Measurements from ENCODE around the gene TAP2. TPM values are rescaled to one million over a fixed set of nuclear protein-coding genes. Genes with fewer than 3 reads are reported as not detected.

Gene TAP2
- total and polyA plus RNA-seq, 10 of the 15 experiments (the other 5 are each of a cell fraction or from before 2014, with no cell fraction given), result 5.3 to 77.2 (median 35.3) TPM

GRCh38 chr6:32849126-32849525, 10.6 kb upstream of the TAP2 start:
- H3K4me2 ChIP-seq (ENCODE audit: control insufficient read depth, insufficient read depth), result peak overlapping the region; percentile 60
- no peak overlapping the region for H2AFZ ChIP-seq (ENCODE audit: control insufficient read depth, low read depth, low read length)
- peaks cover 55% of the 10 kb centered on the region for H3K4me1 ChIP-seq (ENCODE audit: control insufficient read depth, insufficient read depth, low read length)
- ChIA-PET RAD21 (ENCODE audit: unreplicated experiment) (interaction anchor here (1.6 kb wide), 1 partner anchor 10 kb away, joined by 5 read pairs; the partner anchor contains the start of gene TAP2), CTCF (interaction anchor here (1.2 to 3.3 kb wide), 3 partner anchors 10 to 101 kb away, joined by 3 to 25 read pairs (median 14); partner anchors contain the start of gene TAP2), POLR2A (interaction anchor here (0.5 kb wide), 1 partner anchor 29 kb away, joined by 4 read pairs; no protein-coding TSS in a partner anchor), SMC1A (ENCODE audit: uncharacterized antibody, unreplicated experiment) (interaction anchor here (1.0 to 1.3 kb wide), 2 partner anchors 10 to 136 kb away, joined by 4 to 6 read pairs; partner anchors contain the start of gene TAP2)
- no TSS peak for BruUV-seq (replicated peaks)
- H3K9me3 ChIP-seq (replicated peaks; ENCODE audit: control insufficient read depth, insufficient read depth, low read length), result no peaks in the 10 kb centered on the region
- peaks cover 7 to 55% of the 10 kb centered on the region in 2 experiments for H3K36me3 ChIP-seq (ENCODE audit: control insufficient read depth in 2 of 2, insufficient read depth in 2 of 2, low read length in 1 of 2)
- H3K79me2 ChIP-seq (ENCODE audit: control insufficient read depth, insufficient read depth, low read length), result peaks cover 93% of the 10 kb centered on the region
- in situ Hi-C loops (cut with MboI) (no loop called here), intact Hi-C loops (cut with micrococcal nuclease; ENCODE audit: unreplicated experiment) (no loop called here)
- no peaks in the 10 kb centered on the region for H3K27me3 ChIP-seq (replicated peaks in 1 of 2; ENCODE audit: control insufficient read depth in 2 of 2, insufficient read depth in 2 of 2, low read length in 1 of 2)
- H3K9ac ChIP-seq (ENCODE audit: control insufficient read depth, insufficient read depth, low read length), result no peak overlapping the region
- ATAC-seq (no peak), FAIRE-seq (no peak), DNase-seq (ENCODE audit: low read depth, low spot score) (no peak)
- H4K20me1 ChIP-seq (ENCODE audit: control insufficient read depth, insufficient read depth), result no peaks in the 10 kb centered on the region; the same call in 1 of the 2 replicates
- no peak overlapping the region for H3K27ac ChIP-seq (ENCODE audit: control insufficient read depth, insufficient read depth)
- H3K4me3 ChIP-seq, result no peak overlapping the region
- WGBS (ENCODE audit: insufficient coverage, insufficient replicate concordance, low lambda C conversion rate, missing lambda C conversion rate), result 74% methylated on average over 4 of the region's 6 CpGs
- TF ChIP-seq RELB (IDR thresholded peaks at IDR 0.05; ENCODE audit: low read depth) (no peak), SMC3 (IDR thresholded peaks at IDR 0.05; ENCODE audit: borderline replicate concordance, low read length) (no peak), MEF2B (IDR thresholded peaks at IDR 0.05; ENCODE audit: partially characterized antibody, poor library complexity, severe bottlenecking) (no peak), POLR2A (IDR thresholded peaks at IDR 0.05; ENCODE audit: low read depth, low read length) (no peak), E2F8 (IDR thresholded peaks at IDR 0.05; ENCODE audit: low read depth, partially characterized antibody) (no peak), SUPT20H (IDR thresholded peaks at IDR 0.05; ENCODE audit: borderline replicate concordance, control insufficient read depth, low read depth, low read length) (no peak), TCF3 (IDR thresholded peaks at IDR 0.05; ENCODE audit: borderline replicate concordance, insufficient read depth, low read depth, low read length) (no peak), YBX1 (IDR thresholded peaks at IDR 0.05) (no peak), SMARCA5 (IDR thresholded peaks at IDR 0.05) (no peak), BHLHE40 (IDR thresholded peaks at IDR 0.05; ENCODE audit: borderline replicate concordance in 1 of 2, low read depth in 2 of 2, low read length in 1 of 2) (no peak), POU2F2 (IDR thresholded peaks at IDR 0.05; ENCODE audit: borderline replicate concordance, low read depth, low read length) (no peak), ELK1 (IDR thresholded peaks at IDR 0.05; ENCODE audit: low read depth, low read length) (no peak)
- TF ChIP-seq, protein P1, sequence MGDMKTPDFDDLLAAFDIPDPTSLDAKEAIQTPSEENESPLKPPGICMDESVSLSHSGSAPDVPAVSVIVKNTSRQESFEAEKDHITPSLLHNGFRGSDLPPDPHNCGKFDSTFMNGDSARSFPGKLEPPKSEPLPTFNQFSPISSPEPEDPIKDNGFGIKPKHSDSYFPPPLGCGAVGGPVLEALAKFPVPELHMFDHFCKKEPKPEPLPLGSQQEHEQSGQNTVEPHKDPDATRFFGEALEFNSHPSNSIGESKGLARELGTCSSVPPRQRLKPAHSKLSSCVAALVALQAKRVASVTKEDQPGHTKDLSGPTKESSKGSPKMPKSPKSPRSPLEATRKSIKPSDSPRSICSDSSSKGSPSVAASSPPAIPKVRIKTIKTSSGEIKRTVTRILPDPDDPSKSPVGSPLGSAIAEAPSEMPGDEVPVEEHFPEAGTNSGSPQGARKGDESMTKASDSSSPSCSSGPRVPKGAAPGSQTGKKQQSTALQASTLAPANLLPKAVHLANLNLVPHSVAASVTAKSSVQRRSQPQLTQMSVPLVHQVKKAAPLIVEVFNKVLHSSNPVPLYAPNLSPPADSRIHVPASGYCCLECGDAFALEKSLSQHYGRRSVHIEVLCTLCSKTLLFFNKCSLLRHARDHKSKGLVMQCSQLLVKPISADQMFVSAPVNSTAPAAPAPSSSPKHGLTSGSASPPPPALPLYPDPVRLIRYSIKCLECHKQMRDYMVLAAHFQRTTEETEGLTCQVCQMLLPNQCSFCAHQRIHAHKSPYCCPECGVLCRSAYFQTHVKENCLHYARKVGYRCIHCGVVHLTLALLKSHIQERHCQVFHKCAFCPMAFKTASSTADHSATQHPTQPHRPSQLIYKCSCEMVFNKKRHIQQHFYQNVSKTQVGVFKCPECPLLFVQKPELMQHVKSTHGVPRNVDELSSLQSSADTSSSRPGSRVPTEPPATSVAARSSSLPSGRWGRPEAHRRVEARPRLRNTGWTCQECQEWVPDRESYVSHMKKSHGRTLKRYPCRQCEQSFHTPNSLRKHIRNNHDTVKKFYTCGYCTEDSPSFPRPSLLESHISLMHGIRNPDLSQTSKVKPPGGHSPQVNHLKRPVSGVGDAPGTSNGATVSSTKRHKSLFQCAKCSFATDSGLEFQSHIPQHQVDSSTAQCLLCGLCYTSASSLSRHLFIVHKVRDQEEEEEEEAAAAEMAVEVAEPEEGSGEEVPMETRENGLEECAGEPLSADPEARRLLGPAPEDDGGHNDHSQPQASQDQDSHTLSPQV (IDR thresholded peaks at IDR 0.05), result no peak
- TF ChIP-seq, protein P2, sequence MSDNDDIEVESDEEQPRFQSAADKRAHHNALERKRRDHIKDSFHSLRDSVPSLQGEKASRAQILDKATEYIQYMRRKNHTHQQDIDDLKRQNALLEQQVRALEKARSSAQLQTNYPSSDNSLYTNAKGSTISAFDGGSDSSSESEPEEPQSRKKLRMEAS (IDR thresholded peaks at IDR 0.05; ENCODE audit: low read depth, low read length), result no peak

Measured in GM12878 (cell line).